Stimulated activated naive CD8-positive, alpha-beta T cell treated with anti-CD3 and anti-CD28 coated beads, Interleukin-15, amount 100 ng/mL, for 72 hours (primary cell): ENCODE data around the gene MACROD2.
"Not testable (repeated sequence)": the region's sequence is repeated elsewhere in the genome, so short reads cannot be mapped to it uniquely, and the experiment has no call there.

Experiments
- ATAC-seq: fragments of 150-1000 bp; cut with Tn5 transposase; 2 replicates; pipeline ENCODE4 v1.10.0; 2021; ENCODE audit warnings: mild to moderate bottlenecking, moderate library complexity
- DNase-seq, 2 donors: peaks; one replicate each; pipeline ENCODE4 v3.0.0; 2021 to 2022
- H3K27ac Mint-ChIP-seq, 2 donors: one replicate each; pipeline ENCODE4 v1.8.0; 2022; ENCODE audit warnings: mild to moderate bottlenecking in 2 of 2, mixed read lengths in 2 of 2, moderate library complexity in 2 of 2
- H3K27me3 Mint-ChIP-seq: one replicate; pipeline ENCODE4 v1.8.0; 2022; ENCODE audit warnings: mixed read lengths
- H3K4me1 Mint-ChIP-seq: one replicate; pipeline ENCODE4 v1.8.0; 2022; ENCODE audit warnings: mild to moderate bottlenecking, mixed read lengths
- H3K4me3 Mint-ChIP-seq, 2 donors: one replicate each; pipeline ENCODE4 v1.8.0; 2022; ENCODE audit warnings: mild to moderate bottlenecking in 2 of 2, mixed read lengths in 2 of 2, moderate library complexity in 1 of 2
- H3K9me3 Mint-ChIP-seq, 2 donors: one replicate each; pipeline ENCODE4 v1.8.0; 2022; ENCODE audit warnings: mixed read lengths in 2 of 2

The MACROD2 gene

GRCh38 chr20:15535863-15536262 lies 1540.5 kb downstream of the MACROD2 start:
- no peaks in the 10 kb centered on the region for H3K27me3 Mint-ChIP-seq
- no peak overlapping the region for H3K27ac Mint-ChIP-seq
- DNase-seq: no peak
- no peak overlapping the region for H3K4me3 Mint-ChIP-seq
- H3K4me1 Mint-ChIP-seq: no peaks in the 10 kb centered on the region
- H3K9me3 Mint-ChIP-seq: peaks cover 5 to 7% of the 10 kb centered on the region in 2 donors
- ATAC-seq: no peak

GRCh38 chr20:15537200-15537599 lies 1541.9 kb downstream of the MACROD2 start:
- DNase-seq, H3K27ac Mint-ChIP-seq, H3K27me3 Mint-ChIP-seq, ATAC-seq, H3K4me1 Mint-ChIP-seq, H3K4me3 Mint-ChIP-seq: not testable (repeated sequence)
- H3K9me3 Mint-ChIP-seq: peaks cover 5 to 14% of the 10 kb centered on the region in 2 donors

GRCh38 chr20:15542655-15543054 lies 1547.3 kb downstream of the MACROD2 start:
- no peaks in the 10 kb centered on the region for H3K4me1 Mint-ChIP-seq
- no peak overlapping the region for H3K27ac Mint-ChIP-seq
- no peak for DNase-seq
- no peak for ATAC-seq
- H3K9me3 Mint-ChIP-seq: peaks cover 0 to 31% of the 10 kb centered on the region in 2 donors
- no peaks in the 10 kb centered on the region for H3K27me3 Mint-ChIP-seq
- H3K4me3 Mint-ChIP-seq: no peak overlapping the region

GRCh38 chr20:15544742-15545141 lies 1549.4 kb downstream of the MACROD2 start:
- no peaks in the 10 kb centered on the region for H3K27me3 Mint-ChIP-seq
- H3K4me3 Mint-ChIP-seq: no peak overlapping the region
- H3K27ac Mint-ChIP-seq: no peak overlapping the region
- peaks cover 7 to 36% of the 10 kb centered on the region in 2 donors for H3K9me3 Mint-ChIP-seq
- DNase-seq: no peak
- no peaks in the 10 kb centered on the region for H3K4me1 Mint-ChIP-seq
- no peak for ATAC-seq

- Mint-ChIP-seq H3K27ac (no peak overlapping the region), H3K27me3 (no peaks in the 10 kb centered on the region), H3K9me3 (peaks cover 7 to 36% of the 10 kb centered on the region in 2 donors), H3K4me1 (no peaks in the 10 kb centered on the region), H3K4me3 (no peak overlapping the region)
- no peak for ATAC-seq
- no peak for DNase-seq
These were observed 1551.3 kb downstream of the MACROD2 start for GRCh38 chr20:15546525-15547023.

GRCh38 chr20:15547119-15547518 lies 1551.8 kb downstream of the MACROD2 start:
- Mint-ChIP-seq H3K9me3 (peaks cover 7 to 30% of the 10 kb centered on the region in 2 donors), H3K4me1 (no peaks in the 10 kb centered on the region), H3K4me3 (no peak overlapping the region), H3K27me3 (no peaks in the 10 kb centered on the region), H3K27ac (no peak overlapping the region)
- DNase-seq (no peak), ATAC-seq (no peak)

GRCh38 chr20:15550116-15550870 lies 1555.0 kb downstream of the MACROD2 start:
- Mint-ChIP-seq H3K9me3 (peaks cover 18 to 43% of the 10 kb centered on the region in 2 donors), H3K27ac (no peak overlapping the region), H3K4me3 (no peak overlapping the region), H3K4me1 (no peaks in the 10 kb centered on the region), H3K27me3 (no peaks in the 10 kb centered on the region)
- ATAC-seq: no peak
- no peak for DNase-seq

- Mint-ChIP-seq H3K27me3 (no peaks in the 10 kb centered on the region), H3K4me1 (no peaks in the 10 kb centered on the region), H3K27ac (no peak overlapping the region), H3K4me3 (no peak overlapping the region), H3K9me3 (peaks cover 15 to 22% of the 10 kb centered on the region in 2 donors)
- DNase-seq (no peak), ATAC-seq (no peak)
These were observed 1560.6 kb downstream of the MACROD2 start for GRCh38 chr20:15555913-15556312.

GRCh38 chr20:15556869-15557268 lies 1561.6 kb downstream of the MACROD2 start:
- ATAC-seq: no peak
- peaks cover 15 to 22% of the 10 kb centered on the region in 2 donors for H3K9me3 Mint-ChIP-seq
- H3K4me3 Mint-ChIP-seq: no peak overlapping the region

GRCh38 chr20:15561070-15561569 lies 1565.8 kb downstream of the MACROD2 start:
- no peak for ATAC-seq
- Mint-ChIP-seq H3K4me1 (no peaks in the 10 kb centered on the region), H3K27ac (no peak overlapping the region), H3K9me3 (peaks cover 4 to 7% of the 10 kb centered on the region in 2 donors), H3K27me3 (no peaks in the 10 kb centered on the region), H3K4me3 (no peak overlapping the region)
- no peak for DNase-seq

More at GRCh38 chr20:15556869-15557268, 1561.6 kb downstream of the MACROD2 start:
- no peak for DNase-seq
- H3K4me1 Mint-ChIP-seq: no peaks in the 10 kb centered on the region
- H3K27me3 Mint-ChIP-seq: no peaks in the 10 kb centered on the region
- H3K27ac Mint-ChIP-seq: no peak overlapping the region

GRCh38 chr20:15561707-15562404 lies 1566.5 kb downstream of the MACROD2 start:
- H3K27ac Mint-ChIP-seq: no peak overlapping the region
- no peaks in the 10 kb centered on the region for H3K27me3 Mint-ChIP-seq
- H3K4me3 Mint-ChIP-seq: no peak overlapping the region
- peaks cover 4 to 13% of the 10 kb centered on the region in 2 donors for H3K9me3 Mint-ChIP-seq
- no peak for ATAC-seq
- H3K4me1 Mint-ChIP-seq: no peaks in the 10 kb centered on the region
- no peak for DNase-seq

GRCh38 chr20:15563836-15564235 lies 1568.5 kb downstream of the MACROD2 start:
- Mint-ChIP-seq H3K27ac (no peak overlapping the region), H3K4me3 (no peak overlapping the region), H3K9me3 (peaks cover 12 to 13% of the 10 kb centered on the region in 2 donors), H3K27me3 (no peaks in the 10 kb centered on the region), H3K4me1 (no peaks in the 10 kb centered on the region)
- no peak for DNase-seq
- ATAC-seq: no peak

GRCh38 chr20:15564981-15565380 lies 1569.7 kb downstream of the MACROD2 start:
- no peak overlapping the region for H3K27ac Mint-ChIP-seq
- no peaks in the 10 kb centered on the region for H3K4me1 Mint-ChIP-seq

GRCh38 chr20:15565786-15566185 lies 1570.5 kb downstream of the MACROD2 start:
- Mint-ChIP-seq H3K9me3 (peaks cover 9 to 13% of the 10 kb centered on the region in 2 donors), H3K27me3 (no peaks in the 10 kb centered on the region), H3K27ac (no peak overlapping the region), H3K4me3 (no peak overlapping the region), H3K4me1 (no peaks in the 10 kb centered on the region)
- no peak for ATAC-seq
- DNase-seq: no peak

More at GRCh38 chr20:15564981-15565380, 1569.7 kb downstream of the MACROD2 start:
- Mint-ChIP-seq H3K27me3 (no peaks in the 10 kb centered on the region), H3K4me3 (no peak overlapping the region), H3K9me3 (peaks cover 9 to 13% of the 10 kb centered on the region in 2 donors)
- ATAC-seq (no peak), DNase-seq (no peak)

- Mint-ChIP-seq H3K4me1 (no peaks in the 10 kb centered on the region), H3K4me3 (no peak overlapping the region), H3K27me3 (no peaks in the 10 kb centered on the region), H3K27ac (no peak overlapping the region), H3K9me3 (peaks cover 9 to 13% of the 10 kb centered on the region in 2 donors)
- DNase-seq (no peak), ATAC-seq (no peak)
These were observed 1571.9 kb downstream of the MACROD2 start for GRCh38 chr20:15567219-15567618.

- H3K27me3 Mint-ChIP-seq: no peaks in the 10 kb centered on the region
- no peak overlapping the region for H3K4me3 Mint-ChIP-seq
- no peak for ATAC-seq
- no peak overlapping the region for H3K27ac Mint-ChIP-seq
- DNase-seq: no peak
- no peaks in the 10 kb centered on the region for H3K4me1 Mint-ChIP-seq
- H3K9me3 Mint-ChIP-seq: peaks cover 7 to 9% of the 10 kb centered on the region in 2 donors
These were observed 1574.8 kb downstream of the MACROD2 start for GRCh38 chr20:15570156-15570555.
